ES-I3 (cell line): ENCODE data around the gene LTBP1.

Source experiments
- H3K36me3 ChIP-seq: 2 replicates; pipeline ENCODE4 v1.6.1; 2013; ENCODE audit warnings: mild to moderate bottlenecking, low read length, control low read depth, moderate library complexity; ENCODE audit not compliant: insufficient read depth
- H3K4me1 ChIP-seq: 2 replicates; pipeline ENCODE4 v1.6.1; 2013; ENCODE audit warnings: mild to moderate bottlenecking, control low read depth, low read length; ENCODE audit not compliant: insufficient read depth
- H3K9ac ChIP-seq: 2 replicates; pipeline ENCODE4 v1.6.1; 2013; ENCODE audit warnings: low read depth, mild to moderate bottlenecking, low read length, moderate library complexity
- H3K9me3 ChIP-seq: 2 replicates; pipeline ENCODE4 v1.6.1; 2013; ENCODE audit warnings: mild to moderate bottlenecking, low read length, moderate library complexity; ENCODE audit not compliant: control insufficient read depth, insufficient read depth

LTBP1 gene

DNA sequence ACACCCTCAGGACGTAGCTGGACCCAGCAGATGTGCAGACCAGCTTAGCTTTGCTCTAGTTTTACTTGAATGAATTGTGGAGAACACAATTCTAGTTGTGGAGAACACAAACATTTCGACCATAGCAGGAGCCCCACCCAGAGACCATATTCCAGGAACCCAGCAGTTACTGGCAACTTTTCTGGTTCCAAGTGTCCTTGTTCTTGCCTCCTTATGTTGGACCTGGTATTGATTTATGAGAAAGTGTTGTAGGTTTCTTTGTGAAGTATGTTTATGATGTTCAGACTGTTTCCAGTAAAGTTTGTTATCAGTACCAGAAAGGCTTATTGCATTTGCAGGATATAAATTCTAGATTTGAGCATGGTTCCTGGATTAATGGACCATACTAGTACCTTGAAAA, 51.0 kb downstream of the LTBP1 start:
- H3K9ac ChIP-seq, result no peak overlapping the region
- H3K4me1 ChIP-seq, result no peaks in the 10 kb centered on the region
- H3K36me3 ChIP-seq, result no peaks in the 10 kb centered on the region
- H3K9me3 ChIP-seq, result no peaks in the 10 kb centered on the region

DNA sequence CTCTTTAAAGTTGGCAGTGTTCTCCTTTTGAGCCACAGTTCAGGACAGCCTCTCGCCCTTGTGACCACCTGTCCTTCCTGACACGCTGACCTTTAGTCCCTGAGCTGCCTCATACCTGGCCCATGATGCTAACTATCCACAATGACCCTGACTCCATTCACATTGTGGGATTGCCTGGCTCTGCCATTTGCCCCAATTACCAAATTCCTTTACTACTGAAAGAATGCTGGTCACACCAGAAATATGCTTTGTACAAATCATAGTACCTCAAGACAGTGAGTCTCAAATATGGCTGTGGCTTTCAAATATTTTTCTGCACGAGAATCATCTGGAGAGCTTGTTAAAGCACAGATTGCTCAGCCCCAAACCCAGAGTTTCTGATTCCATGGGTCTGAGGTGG, 54.2 kb downstream of the LTBP1 start:
- Histone ChIP-seq H3K9ac (no peak overlapping the region), H3K4me1 (no peaks in the 10 kb centered on the region), H3K9me3 (no peaks in the 10 kb centered on the region), H3K36me3 (no peaks in the 10 kb centered on the region)

DNA sequence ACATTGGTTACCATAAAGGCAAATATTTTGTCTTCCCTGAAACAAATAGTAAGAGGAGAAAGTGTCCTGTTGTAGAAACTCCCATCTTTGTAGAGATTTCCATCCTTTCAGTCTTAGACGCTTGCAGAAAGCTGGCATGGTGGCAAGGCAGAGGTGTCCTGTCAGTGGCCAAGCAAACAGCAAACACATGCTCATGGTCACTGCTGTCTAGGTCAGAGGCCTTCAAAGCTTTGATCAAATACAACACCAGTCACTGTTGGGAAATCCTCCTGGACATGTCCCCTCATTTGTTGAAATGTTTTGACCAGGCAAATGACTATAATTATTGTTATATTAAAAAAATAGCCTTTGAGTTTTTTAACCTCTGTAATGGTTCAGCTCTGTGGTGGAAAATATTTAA, 55.1 kb downstream of the LTBP1 start:
- no peaks in the 10 kb centered on the region for H3K4me1 ChIP-seq

DNA sequence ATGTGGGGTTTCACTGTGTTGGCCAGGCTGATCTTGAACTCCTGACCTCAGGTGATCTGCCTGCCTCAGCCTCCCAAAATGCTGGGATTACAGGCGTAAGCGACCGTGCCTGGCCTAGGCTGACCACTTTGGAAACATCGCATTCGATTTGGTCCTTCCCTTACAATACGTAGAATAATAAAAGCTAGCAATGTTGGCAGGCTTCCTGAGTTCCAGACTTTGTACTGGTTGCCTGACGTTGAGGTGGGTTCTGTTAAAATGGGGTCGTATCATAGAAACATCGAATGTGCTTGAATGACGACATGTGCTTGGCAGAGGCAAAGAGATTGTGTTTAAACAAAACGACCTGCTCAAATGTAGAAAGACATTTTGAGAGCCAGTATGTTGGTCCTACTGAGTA, 56.1 kb downstream of the LTBP1 start:
- H3K9me3 ChIP-seq, result no peaks in the 10 kb centered on the region
- no peaks in the 10 kb centered on the region for H3K36me3 ChIP-seq
- H3K9ac ChIP-seq, result no peak overlapping the region
- H3K4me1 ChIP-seq, result no peaks in the 10 kb centered on the region

More for the DNA sequence above, 55.1 kb downstream of the LTBP1 start:
- no peaks in the 10 kb centered on the region for H3K9me3 ChIP-seq
- H3K36me3 ChIP-seq, result no peaks in the 10 kb centered on the region
- no peak overlapping the region for H3K9ac ChIP-seq

DNA sequence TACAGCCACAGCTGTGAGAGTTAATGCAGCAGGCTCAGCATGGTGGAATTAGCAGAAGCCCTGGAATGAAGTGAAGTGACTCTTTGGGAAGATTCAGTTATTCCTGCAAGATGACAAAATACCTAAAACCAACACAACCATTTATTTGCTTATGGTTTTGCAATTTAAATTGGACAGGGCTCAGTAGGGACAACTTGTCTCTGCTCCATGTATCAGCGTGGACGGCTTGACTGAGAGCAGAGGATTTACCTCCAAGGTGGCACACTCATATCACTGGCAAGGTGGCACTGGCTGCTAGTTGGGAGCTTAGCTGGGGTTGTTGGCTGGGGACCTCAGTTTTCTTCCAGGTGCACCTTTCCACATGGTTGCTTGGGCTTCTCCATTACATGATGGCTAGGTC, 58.3 kb downstream of the LTBP1 start:
- no peak overlapping the region for H3K9ac ChIP-seq
- no peaks in the 10 kb centered on the region for H3K4me1 ChIP-seq
- H3K9me3 ChIP-seq, result no peaks in the 10 kb centered on the region
- no peaks in the 10 kb centered on the region for H3K36me3 ChIP-seq

DNA sequence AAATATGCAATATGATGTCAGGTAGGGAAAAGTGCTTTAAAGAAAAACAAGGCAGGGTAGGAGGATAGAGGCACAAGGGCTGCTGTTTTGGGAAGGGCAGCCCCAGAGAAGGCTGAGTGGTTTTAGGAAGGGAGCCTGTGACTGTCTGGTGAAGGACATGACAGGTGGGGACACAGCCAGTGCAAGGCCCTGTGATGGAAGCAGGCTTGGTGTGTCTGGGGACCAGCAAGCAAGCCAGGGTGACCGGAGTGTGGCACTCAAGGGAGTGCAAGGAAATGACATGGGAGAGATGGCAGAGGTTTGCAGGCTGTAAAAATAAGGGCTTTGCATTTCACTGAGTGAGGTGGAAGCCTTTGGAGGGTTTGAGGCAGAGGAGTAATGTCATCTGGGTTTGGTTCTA, 62.0 kb downstream of the LTBP1 start:
- H3K9ac ChIP-seq, result no peak overlapping the region
- peaks cover 3% of the 10 kb centered on the region for H3K4me1 ChIP-seq
- H3K36me3 ChIP-seq, result no peaks in the 10 kb centered on the region
- H3K9me3 ChIP-seq, result no peaks in the 10 kb centered on the region

DNA sequence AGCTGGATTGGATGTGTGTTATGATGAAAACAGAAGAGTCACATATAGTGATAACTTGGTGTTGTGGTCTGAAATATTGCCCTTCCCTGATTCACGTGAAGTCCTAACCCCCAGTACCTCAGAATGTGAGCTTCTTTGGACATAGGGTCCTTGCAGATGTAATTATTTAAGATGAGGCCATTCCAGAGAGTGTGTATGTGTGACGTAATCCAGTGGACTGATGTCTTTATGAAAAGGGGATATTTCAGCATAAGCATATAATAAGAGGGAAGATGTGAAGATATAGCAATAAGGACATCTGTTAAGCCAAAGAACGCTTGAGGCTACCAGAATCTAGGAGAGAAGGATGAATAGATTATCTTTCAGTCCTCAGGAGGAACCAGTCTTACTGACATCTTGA, 62.5 kb downstream of the LTBP1 start:
- Histone ChIP-seq H3K9ac (no peak overlapping the region), H3K4me1 (peaks cover 9% of the 10 kb centered on the region), H3K9me3 (no peaks in the 10 kb centered on the region), H3K36me3 (no peaks in the 10 kb centered on the region)

DNA sequence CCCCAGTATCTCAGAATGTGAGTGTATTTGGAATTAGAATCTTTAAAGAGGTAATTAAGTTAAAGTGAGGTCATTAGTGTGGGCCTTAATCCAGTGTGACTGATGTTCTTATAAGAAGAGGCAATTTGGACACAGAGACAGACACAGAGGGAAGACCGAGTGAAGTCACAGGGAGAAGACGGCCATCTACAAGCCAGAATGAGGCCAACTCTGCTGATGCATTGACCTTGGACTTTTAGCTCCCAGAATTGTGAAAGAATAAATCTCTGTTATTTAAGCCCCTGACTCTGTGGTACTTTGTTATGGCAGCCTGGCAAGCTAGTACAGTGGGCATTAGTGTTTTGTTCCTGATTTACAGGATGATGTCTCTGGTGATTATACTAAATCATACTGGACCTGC, 64.6 kb downstream of the LTBP1 start:
- H3K36me3 ChIP-seq, result no peaks in the 10 kb centered on the region
- peaks cover 12% of the 10 kb centered on the region for H3K4me1 ChIP-seq
- no peaks in the 10 kb centered on the region for H3K9me3 ChIP-seq
- no peak overlapping the region for H3K9ac ChIP-seq

DNA sequence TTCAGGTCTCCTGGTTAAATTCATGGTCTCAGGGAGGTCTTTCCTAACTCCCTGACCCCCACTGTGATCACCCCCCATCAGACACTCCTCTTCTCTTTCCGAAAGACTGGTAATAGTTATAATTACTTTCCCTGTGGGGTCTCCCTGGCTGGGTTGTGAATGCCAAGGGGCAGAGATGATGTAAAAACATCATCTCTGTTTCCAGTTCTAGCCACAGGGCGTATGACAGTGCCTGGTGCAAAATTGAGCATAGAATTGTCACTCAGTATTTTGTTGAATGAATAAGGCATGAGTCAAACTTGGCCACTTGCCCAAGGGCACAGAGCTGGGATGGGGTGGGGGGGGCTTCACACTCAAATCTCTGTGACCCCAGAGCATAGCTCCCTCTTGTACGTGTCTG, 65.2 kb downstream of the LTBP1 start:
- H3K9ac ChIP-seq, result no peak overlapping the region
- H3K9me3 ChIP-seq, result no peaks in the 10 kb centered on the region
- H3K36me3 ChIP-seq, result no peaks in the 10 kb centered on the region
- peaks cover 12% of the 10 kb centered on the region for H3K4me1 ChIP-seq

DNA sequence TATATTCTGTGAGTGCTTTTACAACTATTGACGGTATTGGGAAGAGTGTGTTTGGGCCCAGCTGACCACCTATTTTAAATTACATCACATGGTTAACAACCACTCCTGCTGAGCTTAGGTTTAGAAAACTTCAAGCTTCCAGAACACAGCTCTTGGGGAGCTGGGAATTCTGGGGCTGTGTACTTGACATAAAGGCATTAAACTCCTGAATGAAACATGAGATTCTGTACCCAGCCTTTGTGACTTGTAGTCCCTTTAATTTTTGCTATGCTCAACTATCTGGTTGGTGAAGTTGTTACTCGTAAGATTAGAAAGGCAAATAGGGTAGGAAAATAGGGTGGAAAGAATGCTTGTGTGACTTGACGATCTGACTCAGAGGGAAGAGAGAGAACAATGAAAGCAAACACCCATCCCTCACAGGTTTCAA, 66.9 kb downstream of the LTBP1 start:
- Histone ChIP-seq H3K4me1 (peaks cover 15% of the 10 kb centered on the region), H3K9me3 (no peaks in the 10 kb centered on the region), H3K36me3 (no peaks in the 10 kb centered on the region), H3K9ac (no peak overlapping the region)

DNA sequence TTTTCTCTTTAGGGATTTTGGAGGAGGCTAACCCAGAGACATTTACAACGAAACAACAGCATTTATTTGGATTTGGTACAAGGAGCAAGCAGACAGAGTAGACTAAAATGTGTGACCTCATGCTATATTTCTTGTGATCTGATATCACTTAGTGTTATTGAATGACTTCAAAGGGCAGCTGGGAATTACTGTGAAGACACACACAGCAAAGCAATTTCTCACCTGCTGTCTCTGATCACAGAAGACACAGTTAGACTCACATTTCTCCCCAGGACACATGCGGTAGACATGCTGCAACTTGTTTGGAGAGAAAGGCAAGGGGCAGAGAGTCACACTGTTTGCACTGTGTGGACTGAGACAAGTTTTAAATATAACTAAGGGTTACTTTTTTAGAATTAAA, 67.5 kb downstream of the LTBP1 start:
- Histone ChIP-seq H3K9me3 (no peaks in the 10 kb centered on the region), H3K9ac (no peak overlapping the region), H3K36me3 (no peaks in the 10 kb centered on the region), H3K4me1 (peaks cover 15% of the 10 kb centered on the region)

DNA sequence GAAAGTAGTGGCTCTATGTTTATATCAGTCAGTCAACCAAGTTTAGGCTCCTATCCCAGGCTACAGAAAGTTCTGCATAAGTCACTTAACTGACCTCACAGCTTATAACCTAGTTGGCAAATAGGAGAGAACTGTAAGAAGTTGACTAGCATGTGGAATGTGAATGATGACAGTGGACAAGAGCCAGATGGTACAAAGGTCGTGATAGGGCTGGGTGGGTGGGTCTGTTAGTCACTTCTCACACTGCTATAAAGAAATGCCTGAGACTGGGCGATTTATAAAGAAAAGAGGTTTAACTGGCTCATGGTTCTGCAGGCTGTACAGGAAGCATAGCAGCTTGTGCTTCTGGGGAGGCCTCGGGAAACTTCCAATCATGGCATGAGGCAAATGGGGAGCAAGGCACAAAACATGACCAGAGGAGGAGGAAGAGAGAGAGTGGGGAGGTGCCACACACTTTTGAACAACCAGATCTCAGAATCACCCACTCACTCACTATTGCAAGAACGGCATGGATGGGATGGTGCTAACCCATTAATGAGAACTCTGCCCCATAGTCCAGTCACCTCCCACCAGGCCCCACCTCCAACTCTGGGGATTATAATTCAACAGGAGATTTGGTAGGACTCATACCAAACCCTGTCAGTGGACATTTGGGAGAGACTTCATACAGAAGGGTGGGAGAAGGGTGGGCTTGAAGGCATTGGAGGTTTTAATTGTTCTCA, 68.8 kb downstream of the LTBP1 start:
- Histone ChIP-seq H3K9ac (no peak overlapping the region), H3K4me1 (peaks cover 16% of the 10 kb centered on the region), H3K36me3 (no peaks in the 10 kb centered on the region), H3K9me3 (no peaks in the 10 kb centered on the region)

DNA sequence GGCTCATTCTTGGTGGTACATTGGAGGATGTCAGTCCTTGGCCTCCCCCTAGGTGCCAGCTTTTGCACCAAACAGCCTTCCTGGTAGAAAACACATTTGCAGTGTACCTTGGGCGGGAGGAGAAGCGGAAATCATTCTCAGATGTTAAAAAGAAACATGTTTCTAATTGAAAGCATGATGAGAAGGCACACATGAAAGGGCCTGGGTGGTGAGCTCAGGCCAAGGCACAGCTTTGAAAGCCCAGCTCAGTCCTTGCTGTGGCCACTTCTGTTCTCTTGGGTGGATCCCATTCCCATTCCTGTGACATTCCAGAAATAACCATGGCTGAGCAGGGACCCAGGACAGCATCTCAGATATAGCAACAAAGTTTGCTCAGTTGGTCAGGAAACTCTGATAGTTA, 71.5 kb downstream of the LTBP1 start:
- H3K36me3 ChIP-seq, result no peaks in the 10 kb centered on the region
- H3K9me3 ChIP-seq, result no peaks in the 10 kb centered on the region
- no peak overlapping the region for H3K9ac ChIP-seq
- peaks cover 25% of the 10 kb centered on the region for H3K4me1 ChIP-seq

DNA sequence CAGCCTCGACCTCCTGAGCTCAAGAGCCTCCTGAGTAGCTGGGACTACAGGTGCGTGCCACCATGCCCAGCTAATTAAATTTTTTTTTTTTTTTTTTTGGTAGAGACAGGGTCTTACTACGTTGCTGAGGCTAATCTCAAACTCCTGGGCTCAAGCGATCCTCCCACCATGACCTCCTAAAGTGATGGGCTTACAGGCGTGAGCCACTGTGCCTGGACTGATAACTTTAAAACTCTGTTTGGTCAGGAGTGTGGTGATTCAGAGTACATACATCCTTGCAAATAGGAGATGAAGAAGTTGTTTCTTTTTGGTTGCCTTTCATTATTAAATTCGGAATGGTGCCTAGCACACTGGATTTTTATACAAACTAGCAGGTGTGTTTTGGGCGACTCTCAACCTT, 73.0 kb downstream of the LTBP1 start:
- Histone ChIP-seq H3K9me3 (no peaks in the 10 kb centered on the region), H3K9ac (no peak overlapping the region), H3K36me3 (no peaks in the 10 kb centered on the region), H3K4me1 (peaks cover 13% of the 10 kb centered on the region)

DNA sequence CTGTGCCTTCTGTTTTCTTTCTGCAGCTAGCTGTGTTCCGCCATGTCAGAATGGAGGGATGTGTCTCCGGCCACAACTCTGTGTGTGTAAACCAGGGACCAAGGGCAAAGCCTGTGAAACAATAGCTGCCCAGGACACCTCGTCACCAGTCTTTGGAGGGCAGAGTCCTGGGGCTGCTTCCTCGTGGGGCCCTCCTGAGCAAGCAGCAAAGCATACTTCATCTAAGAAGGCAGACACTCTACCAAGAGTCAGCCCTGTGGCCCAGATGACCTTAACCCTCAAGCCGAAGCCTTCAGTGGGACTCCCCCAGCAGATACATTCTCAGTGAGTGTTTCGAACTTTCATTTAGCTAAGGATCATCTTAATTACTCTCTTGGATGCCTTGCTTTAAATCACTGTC, 74.1 kb downstream of the LTBP1 start:
- no peak overlapping the region for H3K9ac ChIP-seq
- peaks cover 13% of the 10 kb centered on the region for H3K4me1 ChIP-seq
- no peaks in the 10 kb centered on the region for H3K36me3 ChIP-seq

More for the DNA sequence above, 74.1 kb downstream of the LTBP1 start:
- no peaks in the 10 kb centered on the region for H3K9me3 ChIP-seq
